ENCODE data around the gene ACTRT2.
A peak's percentile ranks its signal among the peaks of the same experiment; 100 is the strongest.

Gene ACTRT2

GRCh38 chr1:3003039-3003940 lies 18.0 kb upstream of the ACTRT2 start:
- no peak for DNase-seq

- no peak for DNase-seq
Measured at GRCh38 chr1:3003941-3004270, 17.4 kb upstream of the ACTRT2 start.

DNA sequence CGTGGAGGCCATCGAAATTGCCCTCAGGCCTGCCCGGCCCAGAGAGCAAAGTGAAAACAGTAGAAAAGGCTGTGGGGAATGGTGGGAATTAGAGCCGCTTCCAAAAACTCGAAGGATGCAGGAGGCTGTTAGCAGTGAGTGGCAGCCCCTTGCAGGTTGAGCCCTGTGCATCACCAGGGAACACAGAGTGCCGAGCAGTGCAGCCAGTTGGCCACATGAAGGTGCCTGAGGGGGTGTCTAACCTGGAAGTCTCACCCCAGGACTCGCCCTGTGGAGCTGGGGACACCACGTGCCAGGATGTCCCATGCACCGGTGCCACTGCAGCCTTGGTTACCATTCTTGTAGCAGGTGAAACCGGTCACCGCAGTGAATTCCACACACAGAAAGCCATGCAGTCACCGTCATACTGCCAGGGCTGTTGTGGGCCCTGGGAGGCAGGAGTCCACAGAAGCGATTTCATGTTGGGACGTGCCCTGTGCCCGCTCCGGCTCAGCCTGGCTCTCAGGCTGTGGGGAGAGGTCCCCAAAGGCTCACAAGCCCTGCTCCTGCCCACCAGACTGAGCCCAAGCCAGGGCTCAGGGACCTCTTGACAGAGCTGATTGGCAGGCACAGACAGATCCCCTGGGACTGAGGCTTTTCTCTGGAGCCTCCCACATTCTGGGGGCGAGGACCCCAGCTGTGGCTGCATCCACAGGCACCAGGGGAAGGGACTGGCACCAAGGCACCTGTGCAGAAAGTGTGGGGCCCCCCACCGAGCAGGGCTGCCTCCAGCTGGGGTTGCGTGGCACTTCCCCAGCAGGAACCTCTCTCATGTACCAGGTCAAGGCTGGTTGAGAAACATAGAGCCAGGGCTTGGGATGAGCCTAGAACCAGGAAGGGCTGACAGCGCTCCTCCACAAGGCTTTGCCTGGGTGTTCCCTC lies 16.7 kb upstream of the ACTRT2 start:
- no peak for DNase-seq

- DNase-seq, result no peak
Measured at GRCh38 chr1:3005771-3006170, 15.5 kb upstream of the ACTRT2 start.

DNA sequence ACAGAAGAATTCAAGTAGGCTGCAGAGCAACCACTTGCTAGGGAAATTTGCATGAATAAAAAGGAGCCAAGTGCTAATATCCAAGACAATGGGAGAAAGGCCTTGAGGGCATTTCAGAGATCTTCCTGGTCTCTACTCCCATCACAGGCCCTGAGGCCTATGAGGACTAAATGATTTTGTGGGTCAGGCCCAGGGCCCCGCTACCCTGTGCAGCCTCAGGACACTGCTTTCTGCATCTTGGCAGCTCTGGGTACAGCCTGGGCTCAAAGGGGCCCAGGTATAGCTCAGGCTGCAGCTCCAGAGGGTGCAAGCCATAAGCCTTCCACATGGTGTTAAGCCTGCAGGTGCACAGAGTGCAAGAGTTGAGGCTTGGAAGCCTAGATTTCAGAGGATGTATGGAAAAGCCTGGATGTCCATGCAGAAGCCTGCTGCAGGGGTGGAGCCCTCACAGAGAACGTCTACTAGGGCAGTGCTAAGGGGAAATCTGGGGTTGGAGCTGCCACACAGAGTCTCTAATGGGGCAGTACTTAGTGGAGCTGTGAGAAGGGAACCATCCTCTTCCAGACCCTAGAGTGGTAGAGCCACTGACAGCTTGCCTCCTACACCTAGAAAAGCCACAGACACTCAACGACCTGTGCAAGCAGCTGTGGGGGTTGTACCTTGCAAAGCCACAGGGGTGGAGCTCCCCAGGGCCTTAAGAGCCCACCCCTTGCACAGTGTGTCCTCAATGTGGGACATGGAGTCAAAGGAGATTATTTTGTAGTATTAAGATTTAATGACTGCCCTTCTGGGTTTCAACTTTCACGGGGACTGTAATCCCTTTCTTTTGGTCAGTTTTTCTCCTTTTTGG lies 13.7 kb upstream of the ACTRT2 start:
- DNase-seq, result no peak

GRCh38 chr1:3009021-3009420 lies 12.2 kb upstream of the ACTRT2 start:
- no peak for DNase-seq

- DNase-seq, result no peak
Measured at GRCh38 chr1:3009556-3009955, 11.7 kb upstream of the ACTRT2 start.

DNA sequence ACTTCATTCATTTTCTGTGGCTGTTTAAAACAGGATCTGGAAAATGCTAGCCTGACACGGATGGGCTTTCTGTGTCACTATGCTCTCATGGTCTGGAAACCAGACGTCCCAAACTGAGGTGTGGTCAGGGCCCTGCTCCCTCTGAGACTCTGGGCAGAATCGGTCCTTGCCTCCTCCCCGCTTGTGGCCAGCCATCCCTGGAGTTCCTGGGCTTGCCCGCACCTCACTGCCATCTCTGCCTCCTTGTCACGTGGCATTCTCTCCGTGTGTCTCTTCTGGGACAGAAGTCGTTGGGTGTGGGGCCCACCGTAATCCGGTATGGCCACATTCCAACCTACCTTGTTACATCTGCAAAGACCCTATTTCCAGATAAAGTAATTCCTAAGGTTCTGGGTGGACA lies 10.1 kb upstream of the ACTRT2 start:
- no peak for DNase-seq

DNA sequence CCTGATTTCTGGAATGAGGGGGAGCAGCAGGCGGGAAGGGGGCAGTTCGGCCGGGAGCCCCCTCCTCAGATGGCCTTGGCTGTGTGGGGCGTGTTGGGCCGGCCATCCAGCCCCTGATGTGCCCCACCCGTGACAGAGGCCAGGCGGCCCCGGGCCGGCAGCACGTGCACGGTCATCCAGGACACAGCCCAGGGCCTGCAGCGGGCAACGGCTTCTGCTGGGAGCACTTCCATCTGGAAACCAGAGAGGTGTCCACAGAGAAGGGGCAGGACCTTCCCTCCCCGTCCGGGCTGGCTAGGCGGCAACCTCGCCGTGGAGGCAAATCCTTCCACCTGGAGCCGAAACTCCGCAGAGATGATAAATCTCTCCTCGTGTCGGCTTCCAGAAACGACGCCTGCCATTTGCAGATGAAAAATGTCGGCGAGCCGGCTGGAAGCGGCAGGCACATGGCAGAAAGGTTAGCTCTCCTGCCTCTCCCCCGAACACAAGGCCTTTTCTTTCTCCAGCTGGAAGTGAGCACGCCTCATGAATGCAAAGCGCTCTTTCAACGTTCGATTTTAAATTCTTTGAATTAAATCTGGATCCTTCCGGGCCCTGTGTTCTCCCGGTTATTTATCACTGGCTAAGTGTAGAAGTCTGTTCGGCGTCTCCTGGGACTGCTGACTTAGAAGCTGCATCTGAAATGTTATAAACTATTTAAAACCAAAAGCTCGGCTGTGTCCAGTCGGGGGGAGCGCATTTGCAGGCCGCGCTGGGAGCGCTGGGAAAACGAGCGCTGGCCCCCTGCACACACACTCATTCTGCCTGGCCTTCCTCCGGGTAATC lies 9.4 kb upstream of the ACTRT2 start:
- DNase-seq, result no peak

- DNase-seq, result peak in 2 of 5 donors; percentile 31 to 41
Measured at GRCh38 chr1:3012456-3013291, 8.6 kb upstream of the ACTRT2 start.

- no peak for DNase-seq
Measured at GRCh38 chr1:3013371-3014049, 7.8 kb upstream of the ACTRT2 start.

DNA sequence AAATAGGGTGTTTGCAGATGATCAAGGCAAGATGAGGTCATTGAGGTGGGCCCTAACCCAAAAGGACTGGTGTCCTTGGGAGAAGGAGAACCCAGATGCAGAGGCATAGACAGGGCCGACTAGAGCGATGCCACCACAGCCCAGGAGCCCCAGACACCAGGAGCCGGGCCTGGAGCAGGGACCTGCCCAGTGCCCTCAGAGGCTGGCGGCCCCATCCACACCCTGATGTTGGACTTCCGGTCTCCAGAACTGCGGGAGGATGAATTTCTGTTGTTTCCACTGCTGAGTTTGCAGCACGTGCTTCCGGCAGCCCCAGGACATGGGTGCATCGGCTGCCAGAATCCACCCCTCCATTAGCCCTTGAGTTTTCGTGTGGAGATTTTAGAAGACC lies 7.2 kb upstream of the ACTRT2 start:
- no peak for DNase-seq

GRCh38 chr1:3014443-3015268 lies 6.6 kb upstream of the ACTRT2 start:
- no peak for DNase-seq

DNA sequence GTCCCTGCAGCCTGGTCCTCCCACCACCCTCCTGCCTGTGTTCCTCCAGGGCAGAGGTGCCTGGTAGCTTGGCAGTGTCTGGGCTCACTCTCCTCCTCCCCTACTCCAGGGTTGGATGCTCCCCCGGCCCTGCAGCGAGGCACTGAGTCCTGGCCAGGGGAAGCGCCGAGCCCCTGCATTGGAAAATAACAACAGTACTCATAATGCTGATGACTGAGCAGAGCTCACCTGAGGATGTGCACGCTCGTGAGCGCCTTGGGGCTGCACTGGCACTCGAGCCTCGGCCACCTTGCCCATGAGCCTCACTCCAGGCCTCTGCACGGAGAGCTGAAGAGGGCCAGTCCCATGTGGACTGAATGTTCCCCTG lies 6.0 kb upstream of the ACTRT2 start:
- DNase-seq, result no peak

GRCh38 chr1:3015744-3016143 lies 5.5 kb upstream of the ACTRT2 start:
- no peak for DNase-seq

GRCh38 chr1:3016641-3017439 lies 4.4 kb upstream of the ACTRT2 start:
- DNase-seq, result no peak

DNA sequence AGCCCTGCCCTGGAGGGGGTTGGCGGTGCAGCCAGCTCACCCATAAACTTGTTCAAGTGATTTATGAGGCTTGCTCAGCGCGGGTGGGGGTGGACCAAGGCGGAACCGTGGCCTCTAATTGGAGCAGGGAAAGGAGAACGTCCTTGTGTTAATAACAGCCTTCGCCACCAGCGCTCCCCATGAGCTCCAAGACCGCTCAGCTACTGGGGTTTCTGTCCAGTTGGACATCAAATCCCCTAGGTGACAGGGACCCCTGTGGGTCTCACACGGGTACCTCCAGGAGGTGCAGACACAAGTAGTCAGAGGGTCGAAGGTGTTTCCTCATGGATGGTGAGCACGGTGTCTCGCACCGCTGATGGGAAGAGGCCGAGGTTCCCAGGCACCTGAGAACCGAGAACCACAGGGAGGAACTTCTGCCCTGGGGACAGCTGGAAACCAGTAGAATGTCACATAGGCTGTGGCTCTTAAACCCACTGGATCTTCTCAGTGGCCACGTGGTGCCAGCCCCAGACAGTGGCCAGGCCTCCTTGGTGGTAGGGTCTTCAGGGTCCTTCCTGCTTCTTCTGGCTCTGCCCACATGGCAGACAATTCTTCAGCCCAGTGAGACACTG lies 3.7 kb upstream of the ACTRT2 start:
- DNase-seq, result no peak

- DNase-seq, result no peak
Measured at GRCh38 chr1:3018051-3018471, 3.2 kb upstream of the ACTRT2 start.
